T-helper 1 cell (primary cell): ENCODE results near the gene DNMT3A.

ENCODE experiments used
- DNase-seq, 5 donors: peaks; one replicate each; pipeline ENCODE4 v3.0.0-alpha.2; 2012 to 2020

Gene DNMT3A

GRCh38 chr2:25324251-25324650 is 17.5 kb downstream of the DNMT3A start:
- no peak for DNase-seq

- no peak for DNase-seq
These were observed 18.0 kb downstream of the DNMT3A start for GRCh38 chr2:25323610-25324189.

DNA sequence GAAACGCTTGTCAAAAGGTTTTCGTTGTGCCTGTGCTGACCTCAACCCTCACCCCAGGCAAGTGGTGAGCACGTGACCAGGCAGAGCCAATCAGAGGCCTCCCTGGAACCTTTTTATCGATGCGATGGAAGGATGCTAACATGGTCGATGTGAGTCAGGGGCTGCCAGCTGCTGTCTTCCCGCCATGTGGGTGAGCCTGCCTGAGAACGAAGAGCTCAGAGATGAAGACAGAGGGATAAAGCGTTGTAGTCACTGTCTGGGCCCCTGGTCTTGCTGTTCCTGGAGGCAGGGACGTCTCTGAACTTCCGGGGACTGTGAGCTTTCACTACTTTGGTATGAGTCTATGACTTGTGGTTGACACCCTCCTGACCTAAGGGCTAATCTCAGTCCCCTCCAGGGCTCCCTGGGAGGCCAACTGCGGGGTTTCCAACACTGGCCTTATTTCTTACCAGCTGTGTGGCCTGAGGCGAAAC is 18.6 kb downstream of the DNMT3A start:
- DNase-seq: peak; percentile 42 to 61 (median 54)

GRCh38 chr2:25322312-25322711 is 19.4 kb downstream of the DNMT3A start:
- no peak for DNase-seq

- no peak for DNase-seq
These were observed 21.6 kb downstream of the DNMT3A start for GRCh38 chr2:25320077-25320476.

GRCh38 chr2:25316101-25316500 is 25.6 kb downstream of the DNMT3A start:
- no peak for DNase-seq

DNA sequence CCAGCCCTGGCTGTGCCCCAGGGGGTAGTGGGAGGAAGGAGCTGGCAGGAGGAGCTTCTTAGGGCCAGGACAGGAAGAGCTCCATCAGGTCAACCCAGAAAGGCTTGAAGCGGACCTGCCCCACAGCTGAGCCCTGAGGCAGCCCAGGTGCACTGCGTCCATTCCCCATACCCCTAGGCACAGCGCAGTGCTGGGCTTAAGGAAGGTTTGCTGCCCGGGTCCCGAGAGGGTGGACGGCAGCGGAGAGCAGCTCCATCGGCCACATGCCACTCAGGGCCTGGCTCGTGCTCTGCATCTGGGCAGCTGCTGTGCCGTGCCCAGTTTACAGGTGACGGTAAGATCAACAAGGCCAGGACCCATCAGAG is 26.4 kb downstream of the DNMT3A start:
- no peak for DNase-seq

DNA sequence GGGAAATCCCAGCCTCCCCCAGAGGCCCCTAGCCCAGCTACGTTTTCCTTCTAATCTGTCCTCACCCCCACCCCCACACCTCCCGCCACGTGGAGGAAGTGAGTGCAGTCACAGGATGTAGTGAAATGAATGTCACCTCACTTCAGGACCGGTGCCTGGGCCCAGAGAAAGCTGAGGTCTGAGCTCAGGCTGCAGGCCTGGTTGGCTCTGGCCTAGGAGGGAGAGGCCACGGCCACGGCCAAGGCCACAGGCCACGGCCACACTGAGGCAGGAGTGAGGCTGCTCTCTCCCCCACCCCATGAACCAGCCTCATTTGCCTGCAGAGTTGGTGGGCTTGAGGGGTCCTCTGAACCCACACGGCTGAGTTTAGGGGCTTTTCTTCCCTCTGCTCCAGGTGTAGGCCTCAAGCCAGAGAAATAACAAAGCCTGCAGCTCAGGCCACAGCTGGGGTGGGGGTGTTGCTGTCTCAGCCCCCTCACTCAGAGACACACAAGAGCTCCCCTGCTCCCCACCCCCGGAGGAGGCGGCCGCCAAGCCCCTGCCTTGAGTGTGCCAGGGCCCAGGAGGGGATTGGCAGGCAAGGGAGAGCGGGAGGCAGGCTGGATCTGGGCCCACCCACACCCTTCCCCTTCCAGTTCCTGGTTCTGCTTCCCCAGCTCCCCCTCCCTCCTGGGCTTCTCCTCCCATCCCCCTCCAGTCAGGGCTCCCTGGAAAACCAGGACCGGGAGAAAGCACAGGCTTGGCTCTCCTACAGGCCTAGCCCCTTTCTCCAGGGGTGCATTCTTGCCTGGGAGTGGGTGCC is 27.0 kb downstream of the DNMT3A start:
- peak; percentile 40 to 84 (median 55) for DNase-seq

DNA sequence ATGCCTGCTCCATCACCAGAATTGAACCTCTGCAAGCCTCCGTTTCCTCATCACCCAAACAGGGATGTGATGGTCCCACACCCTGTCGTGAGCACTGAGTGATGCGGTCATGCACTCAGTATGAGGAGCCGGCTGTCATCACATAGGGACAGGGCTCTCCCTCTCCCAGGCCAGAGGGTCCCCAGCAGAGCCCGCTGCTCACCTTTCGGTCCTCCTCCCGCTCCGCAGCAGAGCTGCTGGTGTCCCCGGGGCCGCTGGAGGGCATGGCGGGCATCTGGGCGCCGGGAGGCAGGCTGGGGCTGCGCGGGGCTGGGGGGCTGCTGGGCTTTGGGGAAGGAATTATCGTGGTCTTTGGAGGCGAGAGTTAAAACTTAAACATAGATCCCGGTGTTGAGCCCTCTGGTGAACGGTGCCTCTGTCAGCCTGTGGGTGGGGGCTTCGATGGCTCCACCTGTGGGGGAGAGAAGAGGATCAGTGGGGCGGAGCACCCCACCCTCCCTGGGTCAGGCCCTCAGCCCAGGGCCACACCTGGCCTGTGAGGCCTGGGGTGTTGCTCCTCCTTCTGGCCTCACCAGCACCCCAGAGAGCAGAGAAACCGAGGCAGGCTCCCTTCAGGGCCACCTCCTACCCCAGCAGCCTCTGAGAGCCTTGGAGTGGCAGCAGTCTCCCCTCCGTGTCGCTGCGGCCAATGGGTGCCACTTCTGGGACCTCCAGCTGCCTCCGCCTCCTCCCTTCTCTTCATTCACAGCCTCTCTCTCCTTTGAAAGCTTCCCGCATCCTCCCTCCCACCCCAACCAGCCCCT is 27.8 kb downstream of the DNMT3A start:
- DNase-seq: peak in 1 of 5 donors; percentile 27

- peak in 2 of 5 donors; percentile 28 for DNase-seq
These were observed 28.6 kb downstream of the DNMT3A start for GRCh38 chr2:25312958-25313710.

- no peak for DNase-seq
These were observed 29.7 kb downstream of the DNMT3A start for GRCh38 chr2:25311865-25312575.

DNA sequence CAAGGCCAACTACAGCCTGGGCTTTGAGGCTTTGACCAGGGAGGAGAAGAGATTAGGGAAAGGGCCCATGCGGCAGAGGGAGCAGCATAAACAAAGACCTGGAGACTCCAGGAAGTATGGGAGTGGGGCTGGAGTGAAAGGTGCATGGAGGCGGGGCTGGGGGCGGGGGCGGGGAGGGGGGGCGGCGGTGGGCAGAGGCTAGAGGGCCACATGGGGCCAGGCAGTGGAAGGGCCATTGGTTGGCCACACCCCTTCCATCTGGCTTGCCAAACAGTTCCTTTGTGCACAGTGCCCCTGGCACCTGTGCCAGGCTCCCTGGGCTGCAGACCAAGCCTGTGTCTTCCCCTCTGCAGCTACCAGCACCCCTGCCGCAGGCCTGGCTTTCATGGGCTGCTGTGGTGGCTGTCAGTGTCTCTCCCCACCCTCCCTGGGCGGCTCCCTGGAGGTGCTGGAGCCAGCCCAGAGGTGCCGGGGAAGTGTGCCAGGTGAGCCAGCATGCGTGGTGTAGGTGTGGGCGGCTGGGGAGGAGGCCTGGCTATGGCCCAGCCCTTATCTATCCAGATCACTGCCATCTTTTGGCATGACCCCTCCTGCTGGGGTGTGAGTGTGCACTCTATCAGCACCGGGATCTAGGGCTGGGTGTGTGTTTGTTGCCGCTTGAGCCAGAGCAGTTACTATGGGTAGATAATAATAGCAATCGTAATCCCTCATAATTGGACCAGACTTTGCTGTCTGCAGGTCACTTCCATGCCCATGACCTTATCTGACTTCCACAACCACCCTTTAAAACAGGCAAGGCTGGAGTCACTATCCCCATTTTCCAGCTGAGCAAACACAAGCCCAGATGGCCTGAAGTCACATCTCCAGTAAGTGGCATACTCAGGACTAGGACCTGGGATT is 30.5 kb downstream of the DNMT3A start:
- no peak for DNase-seq

DNA sequence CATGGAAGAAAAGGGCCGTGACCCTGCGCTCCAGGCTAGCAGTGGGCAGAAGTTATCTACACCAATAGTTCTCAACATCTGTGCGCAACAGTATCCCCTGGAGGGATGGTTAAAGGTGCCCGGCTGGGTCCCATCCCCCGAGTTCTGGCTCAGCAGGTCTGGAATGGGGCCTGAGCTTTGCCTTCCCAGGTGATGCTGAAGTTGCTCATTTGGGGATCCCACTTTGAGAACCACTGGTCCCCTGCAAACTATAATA is 31.1 kb downstream of the DNMT3A start:
- DNase-seq: no peak

DNA sequence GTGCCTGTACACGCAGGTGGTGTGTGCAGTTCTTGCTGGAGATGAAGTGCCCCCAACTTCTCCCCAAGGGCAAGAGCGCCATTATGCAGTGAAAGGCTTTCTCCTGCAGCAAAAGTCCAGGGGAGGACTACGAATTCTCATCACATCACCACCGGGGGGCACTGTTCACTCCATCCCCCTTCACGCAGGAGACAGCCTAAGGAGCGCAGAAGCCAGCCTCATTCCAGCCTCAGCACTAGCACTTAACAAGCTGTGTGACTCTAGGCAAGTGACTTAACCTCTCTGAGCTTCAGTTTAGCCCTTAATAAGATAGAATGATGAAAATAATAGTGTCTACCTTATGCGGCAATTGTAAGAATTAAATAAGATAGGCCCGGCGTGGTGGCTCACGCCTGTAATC is 32.3 kb downstream of the DNMT3A start:
- DNase-seq: peak in 4 of 5 donors; percentile 42 to 62 (median 46)

DNA sequence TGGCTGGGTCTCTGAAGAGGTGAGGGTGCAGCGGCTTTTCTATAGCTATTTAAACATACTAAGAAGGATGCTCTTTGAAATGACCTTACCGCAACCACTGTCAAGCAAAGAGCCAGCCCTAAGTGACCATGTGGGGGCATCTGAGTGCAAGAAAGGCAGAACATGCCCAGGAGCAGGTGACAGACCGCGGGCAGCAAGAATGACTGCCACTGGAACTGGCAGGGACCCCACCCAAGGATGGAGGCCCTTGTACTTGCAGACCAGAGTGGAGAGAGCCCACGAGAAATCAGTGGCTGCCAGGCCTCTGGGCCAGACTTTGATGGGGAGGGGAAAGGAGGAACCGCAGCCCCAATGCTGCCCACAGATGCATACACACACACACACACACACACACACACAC is 33.1 kb downstream of the DNMT3A start:
- DNase-seq: no peak

DNA sequence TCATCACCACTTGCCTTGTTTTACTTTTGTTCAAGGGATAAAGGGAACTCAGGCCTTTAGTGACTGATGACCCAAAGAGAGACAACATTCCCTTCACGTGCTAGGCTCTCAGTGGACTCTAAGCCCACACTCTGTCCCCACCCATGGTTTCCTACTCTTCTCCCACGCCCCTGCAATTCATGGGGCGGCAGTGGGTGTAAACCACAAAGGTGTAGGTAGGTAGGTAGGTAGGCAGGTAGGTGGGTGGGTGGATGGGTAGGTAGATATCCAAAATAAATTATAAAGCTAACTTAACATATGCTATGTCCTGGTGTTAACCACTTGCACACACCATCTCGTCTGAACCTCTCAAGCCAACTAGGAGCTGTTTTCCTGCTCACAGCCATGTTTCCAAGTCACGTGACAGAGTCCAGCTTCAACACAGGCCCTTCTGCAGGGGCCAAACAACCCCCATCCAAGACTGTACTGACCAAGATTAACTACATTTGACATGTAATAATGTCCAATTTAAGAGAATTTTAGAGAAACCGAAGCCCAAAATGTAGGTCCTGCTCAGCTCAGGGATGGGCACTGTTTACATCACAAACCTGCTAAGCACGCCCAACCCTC is 33.7 kb downstream of the DNMT3A start:
- DNase-seq: no peak

GRCh38 chr2:25306777-25307368 is 34.9 kb downstream of the DNMT3A start:
- no peak for DNase-seq

DNA sequence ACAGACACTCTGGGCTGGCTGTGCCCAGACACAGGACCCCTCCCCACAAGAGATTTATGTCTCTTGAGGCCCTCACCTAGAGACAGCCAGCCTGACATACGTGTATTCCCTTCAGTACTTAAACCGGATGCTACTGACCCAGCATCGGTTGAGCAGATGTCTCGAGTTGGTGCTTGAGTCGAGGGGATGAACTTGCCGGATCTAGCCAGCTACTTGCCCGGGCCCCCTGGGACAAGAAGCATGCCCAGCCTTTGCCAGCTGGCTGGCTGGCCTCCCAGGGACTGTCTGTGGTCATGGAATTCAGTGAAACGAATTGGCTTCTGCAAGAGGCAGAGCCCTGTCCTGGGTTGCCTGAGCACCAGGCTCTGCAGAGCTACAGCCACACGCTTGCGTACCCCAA is 36.0 kb downstream of the DNMT3A start:
- DNase-seq: no peak

GRCh38 chr2:25304826-25305596 is 36.7 kb downstream of the DNMT3A start:
- no peak for DNase-seq

DNA sequence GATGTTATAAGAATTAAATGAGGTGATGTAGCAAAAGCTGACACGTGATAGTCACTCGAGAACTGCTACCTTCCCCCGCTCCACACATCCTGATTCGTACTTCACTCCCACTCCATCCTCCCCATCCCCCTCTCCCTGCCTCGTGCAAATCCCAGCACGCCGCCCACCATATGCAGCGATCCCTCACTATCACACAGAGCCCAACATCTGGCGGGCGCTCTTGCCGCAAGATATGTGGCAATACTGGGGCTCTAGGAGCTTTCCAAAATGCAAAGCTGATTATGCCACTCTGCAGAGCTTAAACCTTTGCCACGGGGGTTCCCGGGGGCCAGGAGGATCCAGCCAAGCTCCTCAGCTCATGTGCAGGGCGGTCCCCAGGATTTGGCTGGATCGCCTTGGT is 37.4 kb downstream of the DNMT3A start:
- DNase-seq: no peak
